Measurements from ENCODE around the gene PRSS27. TPM values are rescaled to one million over a fixed set of nuclear protein-coding genes. Genes with fewer than 3 reads are reported as not detected.
A peak's percentile ranks its signal among the peaks of the same experiment; 100 is the strongest.

PRSS27 gene
- polyA plus RNA-seq, 1 donor (not counting 4 experiments of a cell fraction or from before 2014, with no cell fraction given), result 0.20 TPM

GRCh38 chr16:2752035-2752849 lies 32.2 kb upstream of the PRSS27 start, which contains the start of gene SRRM2:
Gene SRRM2, plus strand, starts transcription at chr16:2752638. Its CDS starts 3,727 bp downstream, at chr16:2756365.
- Histone ChIP-seq H3K9me1 (ENCODE audit: control insufficient read depth, extremely low read depth, insufficient read depth, low read length) (peaks cover 2% of the 10 kb centered on the region), H3K4me3 (ENCODE audit: control insufficient read depth in 2 of 3, extremely low read depth in 1 of 3, insufficient read depth in 2 of 3, low read depth in 1 of 3, low read length in 3 of 3) (peak within 1 kb of the TSS; percentile 83 to 95 (median 85)), H3K27ac (ENCODE audit: control insufficient read depth, insufficient read depth, low read length) (peak within 1 kb of the TSS; percentile 81), H2AFZ (ENCODE audit: control insufficient read depth, low read length) (peak within 1 kb of the TSS; percentile 86), H3K27me3 (ENCODE audit: control insufficient read depth, extremely low read depth, insufficient read depth, low read length) (no peaks in the 10 kb centered on the region), H3K9me3 (ENCODE audit: control insufficient read depth, low read depth, low read length) (no peaks in the 10 kb centered on the region), H3K9ac (ENCODE audit: control insufficient read depth, extremely low read depth, insufficient read depth, low read length) (peak within 1 kb of the TSS; percentile 86), H4K20me1 (ENCODE audit: control insufficient read depth, extremely low read depth, insufficient read depth, low read length) (peaks cover 40% of the 10 kb centered on the region), H3K4me1 (ENCODE audit: control insufficient read depth, extremely low read depth, insufficient read depth, low read length) (peaks cover 22% of the 10 kb centered on the region), H3K79me2 (ENCODE audit: control insufficient read depth, insufficient read depth, low read length) (peaks cover 49% of the 10 kb centered on the region), H3K36me3 (ENCODE audit: control insufficient read depth in 2 of 2, extremely low read depth in 1 of 2, insufficient read depth in 2 of 2, low read length in 2 of 2) (peaks cover 5 to 14% of the 10 kb centered on the region in 2 experiments), H3K4me2 (ENCODE audit: control insufficient read depth, extremely low read depth, insufficient read depth, low read depth, low read length) (peak within 1 kb of the TSS; percentile 98)
- peak; percentile 66 for DNase-seq (ENCODE audit: low read depth, low spot score)
- dilution Hi-C loops (cut with MboI; ENCODE audit: extremely low pct_ligation_motif_present, low sequenced_read_pairs), result no loop called here
- FAIRE-seq, result no peak
- TF ChIP-seq CTCF (optimal IDR thresholded peaks at IDR 0.05 in 1 of 3, IDR thresholded peaks at IDR 0.05 in 1 of 3, conservative IDR thresholded peaks at IDR 0.05 in 1 of 3; ENCODE audit: extremely low read depth in 1 of 3, insufficient read depth in 2 of 3, low read length in 3 of 3), result no peak
- TF ChIP-seq EZH2 (IDR thresholded peaks at IDR 0.05; ENCODE audit: low read length), result no peak

GRCh38 chr16:2751577-2752034 lies 31.6 kb upstream of the PRSS27 start:
- Histone ChIP-seq H2AFZ (ENCODE audit: control insufficient read depth, low read length) (peak overlapping the region; percentile 86), H3K4me2 (ENCODE audit: control insufficient read depth, extremely low read depth, insufficient read depth, low read depth, low read length) (peak overlapping the region; percentile 91), H3K9me3 (ENCODE audit: control insufficient read depth, low read depth, low read length) (no peaks in the 10 kb centered on the region), H3K27ac (ENCODE audit: control insufficient read depth, insufficient read depth, low read length) (peak overlapping the region; percentile 81), H3K79me2 (ENCODE audit: control insufficient read depth, insufficient read depth, low read length) (peaks cover 42% of the 10 kb centered on the region), H3K36me3 (ENCODE audit: control insufficient read depth in 2 of 2, extremely low read depth in 1 of 2, insufficient read depth in 2 of 2, low read length in 2 of 2) (peaks cover 5 to 8% of the 10 kb centered on the region in 2 experiments), H3K4me3 (ENCODE audit: control insufficient read depth in 2 of 3, extremely low read depth in 1 of 3, insufficient read depth in 2 of 3, low read depth in 1 of 3, low read length in 3 of 3) (peak overlapping the region; percentile 83 to 95 (median 85)), H4K20me1 (ENCODE audit: control insufficient read depth, extremely low read depth, insufficient read depth, low read length) (peaks cover 33% of the 10 kb centered on the region), H3K27me3 (ENCODE audit: control insufficient read depth, extremely low read depth, insufficient read depth, low read length) (no peaks in the 10 kb centered on the region), H3K4me1 (ENCODE audit: control insufficient read depth, extremely low read depth, insufficient read depth, low read length) (peaks cover 22% of the 10 kb centered on the region), H3K9me1 (ENCODE audit: control insufficient read depth, extremely low read depth, insufficient read depth, low read length) (peaks cover 2% of the 10 kb centered on the region), H3K9ac (ENCODE audit: control insufficient read depth, extremely low read depth, insufficient read depth, low read length) (peak overlapping the region; percentile 86)
- FAIRE-seq (no peak), DNase-seq (ENCODE audit: low read depth, low spot score) (no peak)
- dilution Hi-C loops (cut with MboI; ENCODE audit: extremely low pct_ligation_motif_present, low sequenced_read_pairs), result no loop called here
- TF ChIP-seq EZH2 (IDR thresholded peaks at IDR 0.05; ENCODE audit: low read length), result no peak
